HG03558 (cell line): ENCODE results near the gene HSH2D.

Source experiments
- ATAC-seq: cut with Tn5 transposase; IDR thresholded peaks from one replicate; pipeline ENCODE4 v1.9.1; 2021; ENCODE audit warnings: moderate number of reproducible peaks; ENCODE audit not compliant: unreplicated experiment; ENCODE audit errors: extremely low read depth

Gene HSH2D

GRCh38 chr19:16207490-16208025 lies 64.1 kb downstream of the HSH2D start:
- no peak for ATAC-seq
